HG03571 (cell line): Measurements from ENCODE around the gene FMOD.

ENCODE experiments used
- ATAC-seq: cut with Tn5 transposase; IDR thresholded peaks from one replicate; pipeline ENCODE4 v1.9.1; 2021; ENCODE audit not compliant: unreplicated experiment

Gene FMOD

GRCh38 chr1:203361945-203362719 lies 11.2 kb upstream of the FMOD start:
- no peak for ATAC-seq

GRCh38 chr1:203360547-203361185 lies 9.7 kb upstream of the FMOD start:
- ATAC-seq = no peak

GRCh38 chr1:203359010-203359571 lies 8.2 kb upstream of the FMOD start:
- ATAC-seq = no peak

DNA sequence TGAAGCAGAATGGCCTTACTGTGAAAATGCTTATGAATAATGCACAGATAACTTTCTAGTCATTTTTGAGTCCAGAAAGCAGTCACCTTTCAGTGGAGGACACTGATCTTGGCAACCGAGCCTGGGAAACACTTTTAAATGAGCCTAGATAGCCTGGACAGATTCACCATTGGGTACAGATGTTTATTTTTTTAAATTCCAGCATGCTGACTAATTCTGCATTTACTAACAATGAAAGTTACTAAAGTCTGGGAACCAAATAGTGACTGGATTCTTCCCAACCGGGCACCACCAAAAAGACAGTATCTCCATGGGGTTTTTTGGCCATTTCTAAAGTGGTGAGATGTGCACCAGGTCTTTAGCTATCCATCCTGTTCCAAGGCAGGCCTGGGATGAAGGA lies 3.3 kb upstream of the FMOD start:
- no peak for ATAC-seq

DNA sequence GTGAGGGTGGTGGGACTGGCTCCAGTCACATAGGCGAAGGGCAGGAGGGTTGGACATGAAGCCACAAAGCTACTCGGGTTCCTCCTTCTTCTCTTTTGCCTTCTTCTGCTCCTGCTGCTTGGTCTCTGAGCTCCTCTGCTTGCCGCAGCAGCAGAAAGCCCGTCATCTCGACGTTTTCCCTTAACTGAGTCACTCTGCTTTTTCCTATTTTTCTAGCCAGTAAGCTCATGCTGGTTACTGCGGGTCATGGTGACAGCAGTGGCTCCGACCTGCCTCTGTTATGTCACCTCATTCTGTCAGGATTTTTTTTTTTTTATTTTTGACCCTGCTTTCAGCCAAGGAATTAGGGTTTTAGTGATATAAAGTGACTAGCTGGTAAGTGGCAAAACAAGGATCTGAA lies 2.6 kb upstream of the FMOD start:
- ATAC-seq = no peak

DNA sequence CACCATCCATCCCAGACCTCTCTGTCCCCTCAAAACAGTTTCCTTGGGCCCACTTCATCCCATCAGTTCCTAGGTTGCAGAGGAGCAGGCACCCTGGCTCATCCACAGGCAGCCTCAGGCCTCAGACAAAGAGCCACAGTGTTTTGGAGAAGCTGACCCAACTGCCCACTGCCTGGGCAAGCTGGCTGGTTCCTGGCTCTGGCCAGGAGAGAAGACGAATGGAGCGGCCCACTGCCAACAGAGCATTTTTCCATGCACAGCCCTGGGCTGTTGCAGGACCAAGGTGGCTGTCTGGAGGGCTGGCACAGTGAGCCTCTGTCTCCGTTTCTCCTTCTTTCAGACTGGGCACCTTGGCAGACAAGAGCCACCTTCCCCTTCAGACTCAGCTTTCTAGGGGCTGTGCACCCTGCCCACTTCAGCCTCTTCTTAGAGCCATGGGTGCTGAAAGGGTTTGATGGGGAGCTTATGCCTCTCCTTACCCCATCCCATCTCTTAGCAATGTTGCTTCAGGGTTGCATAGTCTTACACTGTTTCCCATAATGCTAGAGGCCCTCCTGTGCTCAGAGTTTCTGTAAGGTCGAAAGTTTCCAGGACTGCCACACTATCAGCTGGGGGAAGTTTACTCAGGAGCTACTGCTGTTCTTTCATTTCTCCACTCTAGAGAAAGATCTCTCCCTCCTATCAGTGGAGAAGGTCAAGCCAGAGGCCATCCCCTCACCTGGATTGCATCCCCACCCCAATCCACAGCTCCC lies 973 bp downstream of the FMOD start:
- ATAC-seq = no peak

DNA sequence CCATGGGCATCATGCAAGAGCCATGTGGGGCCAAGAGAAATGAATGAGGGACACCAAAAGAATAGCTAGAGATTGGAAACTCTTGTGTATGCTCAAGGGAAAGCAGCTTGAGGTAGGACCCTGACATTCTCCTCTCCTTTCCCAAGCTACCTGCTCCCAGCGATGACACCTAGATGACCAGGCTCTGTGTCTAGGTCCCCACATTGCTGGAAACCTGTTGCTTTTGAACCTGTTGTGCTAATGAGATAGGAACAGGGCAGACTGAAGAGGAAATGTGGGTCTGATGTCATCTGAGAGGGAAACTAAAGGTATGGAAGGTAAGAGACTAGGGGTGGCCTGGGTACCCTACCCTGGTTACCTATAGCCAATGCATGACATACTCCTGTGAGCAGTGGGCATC lies 1.8 kb downstream of the FMOD start:
- no peak for ATAC-seq

GRCh38 chr1:203346769-203347102 lies 4.2 kb downstream of the FMOD start:
- no peak for ATAC-seq

GRCh38 chr1:203346060-203346768 lies 4.7 kb downstream of the FMOD start:
- ATAC-seq = no peak

GRCh38 chr1:203343956-203344754 lies 6.8 kb downstream of the FMOD start:
- no peak for ATAC-seq

DNA sequence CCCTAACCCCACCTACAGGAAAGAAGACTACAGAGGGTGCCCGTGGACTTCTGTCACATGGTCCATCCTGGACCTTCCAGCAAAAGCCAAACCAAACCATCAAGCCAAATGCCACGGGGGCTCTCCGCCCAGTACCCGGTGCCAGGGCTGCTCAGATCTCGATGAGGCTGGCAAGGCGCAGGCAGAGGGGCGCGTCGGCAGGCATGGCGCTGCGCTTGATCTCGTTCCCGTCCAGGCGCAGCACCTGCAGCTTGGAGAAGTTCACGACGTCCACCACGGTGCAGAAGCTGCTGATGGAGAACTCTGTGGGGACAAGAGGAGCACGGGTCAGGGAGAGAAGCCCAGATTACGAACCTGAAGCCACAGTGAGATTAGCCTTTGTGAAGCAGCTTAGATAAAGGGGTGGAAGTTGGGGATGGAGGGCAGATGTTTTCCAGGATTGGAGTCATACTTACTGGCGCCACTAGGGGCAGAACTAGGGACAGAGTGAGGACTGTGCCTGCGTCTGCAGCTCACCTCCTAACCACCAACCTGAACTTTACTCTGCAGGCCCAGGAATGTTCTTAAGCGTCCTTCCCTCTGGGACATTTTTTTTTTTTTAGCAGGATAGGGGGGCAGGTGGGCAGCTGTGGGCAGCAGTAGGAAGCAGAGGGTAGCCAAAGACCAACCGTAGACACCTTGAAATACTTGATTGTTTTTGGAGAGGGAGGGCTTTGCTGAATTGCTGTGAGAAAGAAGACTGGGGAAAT lies 8.6 kb downstream of the FMOD start:
- no peak for ATAC-seq

- no peak for ATAC-seq
These were observed 10.7 kb downstream of the FMOD start for GRCh38 chr1:203340112-203340790.

GRCh38 chr1:203338335-203339036 lies 12.4 kb downstream of the FMOD start:
- ATAC-seq = no peak

DNA sequence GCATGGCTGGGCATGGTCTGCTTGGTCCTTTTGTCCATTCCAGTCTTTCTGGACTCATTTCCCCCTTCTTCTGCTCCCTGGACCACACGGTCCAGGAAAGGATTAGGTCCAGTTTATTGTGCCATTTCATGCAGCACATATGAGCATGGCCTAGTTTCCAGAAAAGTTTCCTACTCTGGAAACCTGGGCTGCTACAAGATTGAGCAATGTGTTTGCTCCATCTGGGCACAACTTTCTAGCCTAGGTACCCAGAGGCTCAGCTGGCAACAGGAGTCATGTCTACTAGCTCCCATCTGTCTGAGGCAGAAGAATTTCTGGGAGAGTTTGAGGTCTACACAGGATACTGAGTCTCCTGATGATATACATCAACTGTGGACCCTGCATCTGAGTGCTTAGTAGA lies 14.8 kb downstream of the FMOD start:
- no peak for ATAC-seq

GRCh38 chr1:203335503-203335902 lies 15.4 kb downstream of the FMOD start:
- ATAC-seq = no peak

- no peak for ATAC-seq
These were observed 19.7 kb downstream of the FMOD start for GRCh38 chr1:203331224-203331623.

DNA sequence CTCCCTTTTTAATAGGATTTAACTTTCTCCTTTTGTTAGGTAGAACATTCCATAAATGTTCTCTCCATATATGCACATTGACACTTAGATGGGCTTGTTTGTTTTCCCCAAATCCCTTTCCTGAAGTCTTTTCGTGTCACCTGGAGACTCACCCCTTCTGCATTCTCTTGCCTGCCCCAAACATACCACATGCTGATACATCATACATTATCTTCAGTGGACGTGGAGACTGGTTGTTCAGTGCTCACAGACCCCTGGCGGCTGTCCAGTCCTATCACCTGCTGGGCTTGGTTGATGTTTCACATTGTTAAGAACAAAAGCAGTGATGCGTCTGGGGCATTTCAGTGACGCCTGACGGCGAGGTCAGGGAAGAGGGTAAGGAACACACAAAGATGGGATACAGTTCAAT lies 22.2 kb downstream of the FMOD start:
- no peak for ATAC-seq

- ATAC-seq = peak; percentile 25
These were observed 23.1 kb downstream of the FMOD start for GRCh38 chr1:203327684-203328457.
